GM12878 (cell line): ENCODE results near the gene ELMOD3. TPM values are rescaled to one million over a fixed set of nuclear protein-coding genes. Genes with fewer than 3 reads are reported as not detected.

Experiments
- ATAC-seq: fragments of 200-7000 bp; cut with Tn5 transposase; 3 replicates; pipeline ENCODE4 v1.9.1; 2020; ENCODE audit warnings: mild to moderate bottlenecking, moderate library complexity
- BruUV-seq: library from RNA; stranded (reverse); fragments of 400-500 nt; replicated peaks from 2 replicates; lab custom pipeline; 2021; lab: Mats Ljungman, UMichigan
- CTCF ChIA-PET: fragments of 300-600 bp; sonication (Branson Sonifier 250); formaldehyde crosslinking; extraction: SDS; loops from one replicate; lab custom pipeline; 2021; ENCODE audit warnings: inconsistent platforms; lab: Yijun Ruan, JAX
- POLR2A ChIA-PET: fragments of 350-600 bp; formaldehyde crosslinking; extraction: SDS; loops from one replicate; lab custom pipeline; 2021; ENCODE audit warnings: inconsistent platforms; lab: Charles Lee
- RAD21 ChIA-PET: fragments of 300-600 bp; sonication (Branson Sonifier 250); formaldehyde crosslinking; loops from one replicate; lab custom pipeline; 2023; ENCODE audit warnings: antibody characterized with exemption; ENCODE audit not compliant: unreplicated experiment; lab: Charles Lee
- SMC1A ChIA-PET: fragments of 300-600 bp; sonication (Branson Sonifier 250); formaldehyde crosslinking; loops from one replicate; lab custom pipeline; 2023; ENCODE audit not compliant: unreplicated experiment, uncharacterized antibody; lab: Charles Lee
- DNase-seq: peaks from one replicate; pipeline ENCODE4 v3.0.0-alpha.2; 2011; ENCODE audit warnings: low read depth, low spot score
- FAIRE-seq: peaks from 3 replicates; lab custom pipeline; 2011; peaks lifted over from hg19 to GRCh38; lab: Jason Lieb, UNC
- H2AFZ ChIP-seq: 2 replicates; pipeline ENCODE4 v1.6.0; 2011; ENCODE audit warnings: low read depth, low read length, control low read depth; ENCODE audit not compliant: control insufficient read depth
- H3K27ac ChIP-seq: 2 replicates; pipeline ENCODE4 v1.5.1; 2011; ENCODE audit warnings: control low read depth; ENCODE audit not compliant: control insufficient read depth, insufficient read depth
- H3K27me3 ChIP-seq, 2 experiments: replicated peaks in 1 of 2; 2 replicates each; pipeline versions ENCODE4 v1.6.0 to v1.6.1; 2011; ENCODE audit warnings: low read length in 1 of 2; ENCODE audit not compliant: control insufficient read depth in 2 of 2, insufficient read depth in 2 of 2
- H3K36me3 ChIP-seq, 2 experiments: 2 replicates each; pipeline ENCODE4 v1.5.1; 2011; ENCODE audit warnings: low read length in 1 of 2; ENCODE audit not compliant: control insufficient read depth in 2 of 2, insufficient read depth in 2 of 2
- H3K4me1 ChIP-seq: 2 replicates; pipeline ENCODE4 v1.6.1; 2011; ENCODE audit warnings: mild to moderate bottlenecking, low read length, moderate library complexity, mixed read lengths; ENCODE audit not compliant: control insufficient read depth, insufficient read depth
- H3K4me2 ChIP-seq: 2 replicates; pipeline ENCODE4 v1.6.0; 2011; ENCODE audit warnings: control low read depth; ENCODE audit not compliant: control insufficient read depth, insufficient read depth
- H3K4me3 ChIP-seq: fragments of 200-600 bp; sonication (generic); 2 replicates; pipeline ENCODE4 v1.5.1; 2016
- H3K79me2 ChIP-seq: 2 replicates; pipeline ENCODE4 v1.6.0; 2011; ENCODE audit warnings: low read length; ENCODE audit not compliant: control insufficient read depth, insufficient read depth
- H3K9ac ChIP-seq: 2 replicates; pipeline ENCODE4 v1.8.0; 2011; ENCODE audit warnings: low read length, control low read depth, mixed read lengths; ENCODE audit not compliant: control insufficient read depth, insufficient read depth
- H3K9me3 ChIP-seq: replicated peaks from 3 replicates; pipeline ENCODE4 v1.5.1; 2011; ENCODE audit warnings: mild to moderate bottlenecking, low read length; ENCODE audit not compliant: control insufficient read depth, insufficient read depth
- H4K20me1 ChIP-seq: 2 replicates; pipeline ENCODE4 v1.6.0; 2011; ENCODE audit not compliant: control insufficient read depth, insufficient read depth
- CHD1 ChIP-seq: IDR thresholded peaks from 2 replicates; pipeline ENCODE4 v1.6.1; 2012; ENCODE audit warnings: low read depth, low read length, improper control_type of control experiment
- CREB1 ChIP-seq: IDR thresholded peaks from 2 replicates; pipeline ENCODE4 v1.6.1; 2012; ENCODE audit warnings: low read depth, mild to moderate bottlenecking, inconsistent platforms
- ETV6 ChIP-seq, 2 experiments: fragments of 450-650 bp in 1 of 2; IDR thresholded peaks in 1 of 2; conservative IDR thresholded peaks in 1 of 2; 2 replicates each; pipeline ENCODE4 v1.6.1; 2014; ENCODE audit warnings: antibody characterized with exemption in 1 of 2, borderline replicate concordance in 1 of 2, low read depth in 1 of 2, mild to moderate bottlenecking in 1 of 2, moderate library complexity in 1 of 2
- HDAC6 ChIP-seq: fragments of 200-600 bp; sonication (generic); IDR thresholded peaks from one replicate; pipeline ENCODE4 v1.8.0; 2017; ENCODE audit warnings: antibody characterized with exemption; ENCODE audit not compliant: unreplicated experiment
- PAX5 ChIP-seq: IDR thresholded peaks from 2 replicates; pipeline ENCODE4 v1.6.1; 2011; ENCODE audit warnings: low read depth, low read length, borderline replicate concordance
- RAD21 ChIP-seq: IDR thresholded peaks from 2 replicates; pipeline ENCODE4 v1.6.1; 2011; ENCODE audit warnings: mild to moderate bottlenecking, low read depth, low read length, moderate library complexity; ENCODE audit not compliant: insufficient read depth
- RELA ChIP-seq: fragments of 450-650 bp; IDR thresholded peaks from 2 replicates; pipeline ENCODE4 v1.8.0; 2014; ENCODE audit warnings: borderline replicate concordance; ENCODE audit not compliant: partially characterized antibody
- SP1 ChIP-seq: IDR thresholded peaks from one replicate; pipeline ENCODE4 v1.6.1; 2011; ENCODE audit warnings: low read depth, low read length
- SPI1 ChIP-seq: IDR thresholded peaks from 2 replicates; pipeline ENCODE4 v1.6.1; 2011; ENCODE audit warnings: low read depth, mild to moderate bottlenecking, low read length, moderate library complexity, borderline replicate concordance; ENCODE audit not compliant: insufficient read depth
- SUPT20H ChIP-seq: IDR thresholded peaks from 2 replicates; pipeline ENCODE4 v1.6.1; 2011; ENCODE audit warnings: low read depth, mild to moderate bottlenecking, low read length, moderate library complexity, borderline replicate concordance; ENCODE audit not compliant: control insufficient read depth
- WGBS: methylation state at CpG from one replicate; pipeline ENCODE4 v1.1.6; 2016; ENCODE audit warnings: low lambda C conversion rate; ENCODE audit not compliant: insufficient replicate concordance, insufficient coverage; ENCODE audit errors: missing lambda C conversion rate; 5-methylcytosine and 5-hydroxymethylcytosine counted together
- in situ Hi-C: fragments of 300-500 bp; cut with MboI; formaldehyde crosslinking; loops from 9 replicates; pipeline ENCODE4 v1.14.3; 2018; ENCODE audit warnings: mixed read lengths
- intact Hi-C: fragments of 100-400 bp; cut with micrococcal nuclease; formaldehyde crosslinking; loops from one replicate; pipeline ENCODE4 v1.14.2; 2022; ENCODE audit not compliant: unreplicated experiment
- polyA plus RNA-seq, 11 experiments: library from polyadenylated mRNA; depleted of rRNA in 4 of 11; unstranded in 6 of 11; stranded (reverse) in 5 of 11; fragments of >200 nt; fragmentation: Nextera tagmentation in 4 of 11; fragmentation: Illumina TruSeq in 1 of 11; extraction: Ambion mirVana in 4 of 11; extraction: Trizol in 1 of 11; gene quantifications; 1 replicate in 1 of 11; 2 replicates in 10 of 11; pipeline versions ENCODE4 v1.2.1 to v1.2.3, GENCODE V29; 2011 to 2016; ENCODE audit warnings: inconsistent platforms in 2 of 11, missing spikeins in 2 of 11, low read depth in 1 of 11
- total RNA-seq, 4 experiments: library from RNA; depleted of rRNA in 3 of 4; stranded (reverse); fragments of >200 nt in 3 of 4; fragmentation: Illumina TruSeq in 1 of 4; extraction: Trizol in 1 of 4; gene quantifications; 2 replicates each; pipeline versions ENCODE4 v1.2.1 to v1.2.3, GENCODE V29; 2013 to 2021
- TF ChIP-seq, protein P1 (sequence below): fragments of 450-650 bp; IDR thresholded peaks from 2 replicates; pipeline ENCODE4 v1.6.1; 2017; ENCODE audit warnings: mild to moderate bottlenecking, moderate library complexity

The ELMOD3 gene
- total and polyA plus RNA-seq, 10 of the 15 experiments (the other 5 are each of a cell fraction or from before 2014, with no cell fraction given), result 1.2 to 19.1 (median 12.5) TPM

- Histone ChIP-seq H3K4me3 (no peak overlapping the region), H3K36me3 (no peaks in the 10 kb centered on the region), H3K4me1 (no peaks in the 10 kb centered on the region), H3K9ac (no peak overlapping the region), H2AFZ (no peak overlapping the region), H3K4me2 (no peak overlapping the region), H4K20me1 (no peaks in the 10 kb centered on the region), H3K27ac (no peak overlapping the region), H3K9me3 (no peaks in the 10 kb centered on the region), H3K79me2 (no peaks in the 10 kb centered on the region), H3K27me3 (no peaks in the 10 kb centered on the region)
- RAD21 ChIA-PET, result interaction anchor here (2.6 kb wide), 1 partner anchor 125 kb away, joined by 13 read pairs; no protein-coding TSS in a partner anchor
- TF ChIP-seq CHD1 (no peak), SPI1 (no peak), RAD21 (no peak), PAX5 (no peak), SUPT20H (no peak), ETV6 (conservative IDR thresholded peaks at IDR 0.05 in 1 of 2, IDR thresholded peaks at IDR 0.05 in 1 of 2; ENCODE audit: borderline replicate concordance in 1 of 2, low read depth in 1 of 2) (no peak), CREB1 (no peak), RELA (no peak), SP1 (no peak), HDAC6 (no peak)
- TF ChIP-seq, protein P1, sequence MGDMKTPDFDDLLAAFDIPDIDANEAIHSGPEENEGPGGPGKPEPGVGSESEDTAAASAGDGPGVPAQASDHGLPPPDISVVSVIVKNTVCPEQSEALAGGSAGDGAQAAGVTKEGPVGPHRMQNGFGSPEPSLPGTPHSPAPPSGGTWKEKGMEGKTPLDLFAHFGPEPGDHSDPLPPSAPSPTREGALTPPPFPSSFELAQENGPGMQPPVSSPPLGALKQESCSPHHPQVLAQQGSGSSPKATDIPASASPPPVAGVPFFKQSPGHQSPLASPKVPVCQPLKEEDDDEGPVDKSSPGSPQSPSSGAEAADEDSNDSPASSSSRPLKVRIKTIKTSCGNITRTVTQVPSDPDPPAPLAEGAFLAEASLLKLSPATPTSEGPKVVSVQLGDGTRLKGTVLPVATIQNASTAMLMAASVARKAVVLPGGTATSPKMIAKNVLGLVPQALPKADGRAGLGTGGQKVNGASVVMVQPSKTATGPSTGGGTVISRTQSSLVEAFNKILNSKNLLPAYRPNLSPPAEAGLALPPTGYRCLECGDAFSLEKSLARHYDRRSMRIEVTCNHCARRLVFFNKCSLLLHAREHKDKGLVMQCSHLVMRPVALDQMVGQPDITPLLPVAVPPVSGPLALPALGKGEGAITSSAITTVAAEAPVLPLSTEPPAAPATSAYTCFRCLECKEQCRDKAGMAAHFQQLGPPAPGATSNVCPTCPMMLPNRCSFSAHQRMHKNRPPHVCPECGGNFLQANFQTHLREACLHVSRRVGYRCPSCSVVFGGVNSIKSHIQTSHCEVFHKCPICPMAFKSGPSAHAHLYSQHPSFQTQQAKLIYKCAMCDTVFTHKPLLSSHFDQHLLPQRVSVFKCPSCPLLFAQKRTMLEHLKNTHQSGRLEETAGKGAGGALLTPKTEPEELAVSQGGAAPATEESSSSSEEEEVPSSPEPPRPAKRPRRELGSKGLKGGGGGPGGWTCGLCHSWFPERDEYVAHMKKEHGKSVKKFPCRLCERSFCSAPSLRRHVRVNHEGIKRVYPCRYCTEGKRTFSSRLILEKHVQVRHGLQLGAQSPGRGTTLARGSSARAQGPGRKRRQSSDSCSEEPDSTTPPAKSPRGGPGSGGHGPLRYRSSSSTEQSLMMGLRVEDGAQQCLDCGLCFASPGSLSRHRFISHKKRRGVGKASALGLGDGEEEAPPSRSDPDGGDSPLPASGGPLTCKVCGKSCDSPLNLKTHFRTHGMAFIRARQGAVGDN, result no peak
- no TSS peak for BruUV-seq
- intact Hi-C loops, result loop anchor here (10.0 kb wide), 1 partner anchor 387 kb away; no protein-coding TSS in a partner anchor
- CTCF ChIA-PET, result interaction anchor here (0.6 to 3.4 kb wide), 3 partner anchors 7 to 150 kb away, joined by 4 to 17 read pairs (median 5); partner anchors contain the start of gene VAMP8
- 15% methylated on average over 3 of the region's 3 CpGs for WGBS
- DNase-seq (no peak), ATAC-seq (no peak), FAIRE-seq (no peak)
- POLR2A ChIA-PET, result interaction anchor here (1.5 kb wide), 1 partner anchor 15 kb away, joined by 5 read pairs; no protein-coding TSS in a partner anchor
- in situ Hi-C loops, result no loop called here
- SMC1A ChIA-PET, result interaction anchor here (1.1 to 3.2 kb wide), 5 partner anchors 36 to 256 kb away, joined by 3 to 22 read pairs (median 4); no protein-coding TSS in a partner anchor
Observed at GRCh38 chr2:85427300-85427835, 72.8 kb downstream of the ELMOD3 start.
